GM12874 (cell line): ENCODE measurements around the gene ZBTB38.

Source experiments
- TF ChIP-seq, protein P1 (sequence below): IDR thresholded peaks from 2 replicates; pipeline ENCODE4 v1.5.1; 2011; ENCODE audit warnings: low read depth, mild to moderate bottlenecking, control low read depth, low read length, moderate library complexity; ENCODE audit not compliant: insufficient read depth

The ZBTB38 gene

GRCh38 chr3:141409940-141410241, 41.6 kb downstream of the ZBTB38 start:
- TF ChIP-seq, protein P1, sequence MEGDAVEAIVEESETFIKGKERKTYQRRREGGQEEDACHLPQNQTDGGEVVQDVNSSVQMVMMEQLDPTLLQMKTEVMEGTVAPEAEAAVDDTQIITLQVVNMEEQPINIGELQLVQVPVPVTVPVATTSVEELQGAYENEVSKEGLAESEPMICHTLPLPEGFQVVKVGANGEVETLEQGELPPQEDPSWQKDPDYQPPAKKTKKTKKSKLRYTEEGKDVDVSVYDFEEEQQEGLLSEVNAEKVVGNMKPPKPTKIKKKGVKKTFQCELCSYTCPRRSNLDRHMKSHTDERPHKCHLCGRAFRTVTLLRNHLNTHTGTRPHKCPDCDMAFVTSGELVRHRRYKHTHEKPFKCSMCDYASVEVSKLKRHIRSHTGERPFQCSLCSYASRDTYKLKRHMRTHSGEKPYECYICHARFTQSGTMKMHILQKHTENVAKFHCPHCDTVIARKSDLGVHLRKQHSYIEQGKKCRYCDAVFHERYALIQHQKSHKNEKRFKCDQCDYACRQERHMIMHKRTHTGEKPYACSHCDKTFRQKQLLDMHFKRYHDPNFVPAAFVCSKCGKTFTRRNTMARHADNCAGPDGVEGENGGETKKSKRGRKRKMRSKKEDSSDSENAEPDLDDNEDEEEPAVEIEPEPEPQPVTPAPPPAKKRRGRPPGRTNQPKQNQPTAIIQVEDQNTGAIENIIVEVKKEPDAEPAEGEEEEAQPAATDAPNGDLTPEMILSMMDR, result no peak

- TF ChIP-seq, protein P1, result no peak
These were observed 42.1 kb downstream of the ZBTB38 start for GRCh38 chr3:141410408-141410807.

GRCh38 chr3:141410846-141411245, 42.5 kb downstream of the ZBTB38 start:
- TF ChIP-seq, protein P1, result no peak

- TF ChIP-seq, protein P1, result no peak
These were observed 43.0 kb downstream of the ZBTB38 start for GRCh38 chr3:141411251-141411771.

DNA sequence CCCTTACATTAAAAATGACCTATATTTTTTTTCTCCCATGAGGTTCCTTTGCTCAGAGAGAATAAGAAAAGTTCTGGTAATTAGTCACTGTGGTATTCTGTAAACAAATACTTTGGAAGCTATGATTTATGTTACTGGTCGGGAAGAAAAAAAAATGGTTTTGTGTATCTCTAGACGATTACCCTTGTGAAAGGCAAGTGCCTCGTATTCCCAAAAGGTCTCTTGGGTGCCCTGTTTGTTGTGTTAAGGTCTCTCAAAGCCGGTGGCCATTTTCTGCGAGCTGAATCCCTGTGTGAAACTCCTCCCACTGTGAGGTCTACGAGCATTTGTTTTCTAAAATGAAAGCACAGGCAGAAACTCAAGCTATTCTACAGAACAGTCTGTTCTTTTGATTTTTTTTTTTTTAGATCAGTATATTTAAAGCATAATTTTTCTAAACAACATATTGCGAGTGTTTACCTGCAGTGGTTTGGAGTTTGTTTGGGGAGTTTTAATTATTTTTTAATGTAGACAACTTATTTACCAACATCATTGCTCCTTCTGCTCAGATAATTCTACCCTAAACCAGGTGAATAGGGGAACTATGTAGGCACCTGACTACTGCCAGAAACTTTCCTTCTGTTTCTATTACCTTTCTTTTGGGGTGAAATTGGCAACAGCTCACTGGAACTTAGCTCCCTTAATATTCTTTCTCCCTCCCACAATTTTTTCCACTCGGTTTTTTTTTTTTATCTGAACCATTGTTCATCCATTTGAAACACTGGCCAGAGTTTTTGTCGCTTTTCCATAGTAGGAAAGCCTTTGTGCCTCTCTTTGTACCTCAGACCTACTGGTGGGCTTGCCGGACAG, 44.0 kb downstream of the ZBTB38 start:
- TF ChIP-seq, protein P1, result no peak

DNA sequence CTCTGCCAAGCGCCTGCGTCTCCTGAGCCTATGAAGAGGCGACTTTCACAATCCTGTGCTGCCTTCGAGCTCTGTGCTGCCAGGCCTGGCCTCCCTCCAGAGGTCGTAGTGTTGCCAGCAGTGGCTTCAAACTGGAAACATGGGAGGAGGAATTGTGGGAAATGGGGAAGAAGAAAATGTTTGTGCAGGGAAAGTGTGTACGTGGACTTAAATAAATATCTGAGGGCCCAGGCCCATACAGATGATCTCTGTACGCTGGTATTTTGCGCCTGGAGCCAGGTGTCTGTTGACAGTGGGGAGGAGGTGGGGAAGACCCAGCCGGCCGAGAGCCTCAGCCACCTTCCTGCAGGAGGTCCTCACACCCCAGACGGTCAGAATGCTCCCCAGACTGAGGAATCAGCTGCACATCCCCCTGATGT, 44.6 kb downstream of the ZBTB38 start:
- TF ChIP-seq, protein P1, result no peak

DNA sequence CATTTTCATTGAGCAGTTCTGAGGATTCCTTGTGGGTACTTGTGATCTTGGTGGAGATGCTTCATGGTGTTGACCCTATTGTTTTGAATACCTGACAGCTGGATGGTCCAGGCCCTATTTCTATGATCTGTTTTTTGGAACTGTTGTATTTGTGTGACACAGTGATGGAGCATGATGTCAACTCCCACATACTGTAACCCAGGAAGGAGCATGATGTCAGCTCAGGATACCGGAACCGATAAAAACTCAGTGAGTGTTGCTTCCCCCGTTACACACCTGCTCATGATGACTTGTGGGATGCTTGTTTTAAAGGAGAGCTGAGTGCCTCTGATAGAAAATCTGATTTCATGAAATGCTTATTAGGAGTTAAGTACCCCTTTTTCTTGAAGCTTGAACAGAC, 45.1 kb downstream of the ZBTB38 start:
- TF ChIP-seq, protein P1, result no peak
